Kidney epithelial cell (primary cell): Measurements from ENCODE around the gene COL4A1. TPM values are rescaled to one million over a fixed set of nuclear protein-coding genes. Genes with fewer than 3 reads are reported as not detected.

Experiments
- DNase-seq: peaks from one replicate; pipeline ENCODE4 v3.0.0-alpha.2; 2010; ENCODE audit warnings: low read depth
- H3K27me3 ChIP-seq: 2 replicates; pipeline ENCODE4 v1.6.0; 2011; ENCODE audit warnings: low read length; ENCODE audit not compliant: control insufficient read depth, insufficient read depth
- H3K36me3 ChIP-seq: 2 replicates; pipeline ENCODE4 v1.5.1; 2011; ENCODE audit warnings: low read length; ENCODE audit not compliant: control insufficient read depth, insufficient read depth
- H3K4me3 ChIP-seq: 2 replicates; pipeline ENCODE4 v1.5.1; 2011; ENCODE audit warnings: low read depth, mild to moderate bottlenecking, control low read depth, low read length
- CTCF ChIP-seq: IDR thresholded peaks from 2 replicates; pipeline ENCODE4 v1.5.1; 2011; ENCODE audit warnings: mild to moderate bottlenecking, moderate library complexity, low read length, control low read depth, inconsistent platforms; ENCODE audit not compliant: insufficient read depth, poor library complexity, severe bottlenecking
- total RNA-seq: library from RNA; depleted of rRNA; stranded (reverse); fragments of >200 nt; gene quantifications from 2 replicates; pipeline ENCODE4 v1.2.3, GENCODE V29; 2015

Gene COL4A1
- total RNA-seq, 1 donor from 2014 or later = 1,018 TPM

- no peak for TF ChIP-seq CTCF
- DNase-seq = no peak
- H3K4me3 ChIP-seq = no peak overlapping the region
- no peaks in the 10 kb centered on the region for H3K27me3 ChIP-seq
- H3K36me3 ChIP-seq = peaks cover 12% of the 10 kb centered on the region
These were observed 140.4 kb downstream of the COL4A1 start for GRCh38 chr13:110166598-110166997.

DNA sequence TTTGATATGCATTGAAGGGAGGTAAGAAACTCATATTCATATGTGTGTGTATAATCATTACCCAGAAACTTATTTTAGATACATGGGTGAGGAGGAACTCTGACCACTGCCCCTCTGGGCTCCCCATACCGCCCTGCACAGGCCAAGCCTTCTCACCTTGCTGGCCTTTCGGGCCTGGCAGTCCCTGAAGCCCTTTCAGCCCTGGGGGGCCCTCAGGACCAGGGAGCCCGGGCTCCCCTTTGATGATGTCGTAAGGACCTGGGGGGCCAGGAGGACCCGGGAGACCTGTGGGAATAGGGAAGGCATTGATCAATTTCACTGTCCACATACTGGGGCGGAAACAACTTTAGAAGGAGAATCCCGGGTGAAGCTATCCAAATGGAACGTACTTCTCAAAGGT, 142.3 kb downstream of the COL4A1 start:
- DNase-seq = no peak
- TF ChIP-seq CTCF = no peak
- Histone ChIP-seq H3K4me3 (no peak overlapping the region), H3K27me3 (no peaks in the 10 kb centered on the region), H3K36me3 (peaks cover 13% of the 10 kb centered on the region)

GRCh38 chr13:110162866-110163658, 143.9 kb downstream of the COL4A1 start:
- no peak for TF ChIP-seq CTCF

GRCh38 chr13:110162053-110162452, 144.9 kb downstream of the COL4A1 start:
- no peak overlapping the region for H3K4me3 ChIP-seq
- no peaks in the 10 kb centered on the region for H3K27me3 ChIP-seq
- TF ChIP-seq CTCF = no peak
- no peak for DNase-seq
- peaks cover 11% of the 10 kb centered on the region for H3K36me3 ChIP-seq

More at GRCh38 chr13:110162866-110163658, 143.9 kb downstream of the COL4A1 start:
- peaks cover 15% of the 10 kb centered on the region for H3K36me3 ChIP-seq
- no peak for DNase-seq
- H3K27me3 ChIP-seq = no peaks in the 10 kb centered on the region
- no peak overlapping the region for H3K4me3 ChIP-seq

DNA sequence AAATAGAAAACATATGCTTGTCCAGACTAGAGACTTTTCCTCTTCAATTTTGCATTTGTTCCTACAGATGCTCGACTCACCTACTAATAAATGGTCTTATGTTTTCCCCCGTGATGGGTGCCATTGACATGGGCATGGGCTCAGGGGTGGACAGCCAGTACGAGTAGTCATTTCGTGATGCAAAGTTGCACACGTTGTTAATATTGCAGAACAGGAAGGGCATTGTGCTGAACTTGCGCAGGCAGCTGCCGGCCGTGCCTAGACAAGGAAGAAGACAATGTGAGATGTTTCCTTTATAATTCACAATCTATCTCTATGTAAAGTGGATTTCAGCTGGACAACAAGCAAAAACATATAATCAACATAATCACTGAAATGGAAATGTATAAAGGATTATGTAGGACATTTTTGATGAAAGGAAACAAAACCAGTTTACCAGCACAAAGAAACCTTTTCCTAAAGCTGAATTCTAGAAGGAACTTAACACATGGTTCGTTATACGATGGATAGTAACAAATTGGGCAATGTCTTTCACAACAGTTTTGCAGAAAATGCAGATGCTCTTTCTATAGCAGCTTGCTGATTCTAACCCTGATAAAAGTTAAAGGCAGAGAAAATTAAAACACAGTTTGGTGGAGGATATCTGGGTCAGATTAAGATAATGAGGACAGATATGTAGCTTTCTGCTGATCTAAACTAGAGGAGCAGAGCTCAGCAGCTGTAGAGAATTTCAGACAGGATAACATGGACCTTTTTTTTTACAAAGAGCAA, 145.7 kb downstream of the COL4A1 start:
- no peak for TF ChIP-seq CTCF
- no peaks in the 10 kb centered on the region for H3K27me3 ChIP-seq
- H3K4me3 ChIP-seq = no peak overlapping the region
- H3K36me3 ChIP-seq = peaks cover 10% of the 10 kb centered on the region
- no peak for DNase-seq
